GM18520 (cell line): Measurements from ENCODE around the gene IQCF2.
"Not testable (repeated sequence)": the region's sequence is repeated elsewhere in the genome, so short reads cannot be mapped to it uniquely, and the experiment has no call there.

Source experiments
- ATAC-seq: cut with Tn5 transposase; IDR thresholded peaks from one replicate; pipeline ENCODE4 v1.9.1; 2021; ENCODE audit not compliant: unreplicated experiment

The IQCF2 gene

DNA sequence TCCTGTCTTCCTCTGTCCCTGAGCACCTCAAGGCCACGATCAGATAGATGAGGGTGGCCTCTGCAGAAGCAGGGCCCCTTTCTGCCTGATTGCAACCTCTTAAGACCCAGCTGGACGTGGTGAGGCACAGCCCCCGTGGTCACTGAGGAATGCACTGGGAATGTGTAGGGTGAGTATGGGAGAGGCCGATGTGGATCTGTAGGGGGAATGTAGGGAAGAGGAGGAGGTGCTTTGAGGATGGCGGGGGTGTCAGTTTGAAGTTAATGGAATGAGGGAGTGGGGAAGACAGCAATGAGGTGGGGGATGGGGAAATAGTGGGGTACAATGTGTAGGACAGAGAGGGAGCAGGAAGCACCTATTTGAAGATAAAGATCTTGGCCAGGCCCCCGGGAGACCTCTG is 14.8 kb downstream of the IQCF2 start:
- no peak for ATAC-seq

DNA sequence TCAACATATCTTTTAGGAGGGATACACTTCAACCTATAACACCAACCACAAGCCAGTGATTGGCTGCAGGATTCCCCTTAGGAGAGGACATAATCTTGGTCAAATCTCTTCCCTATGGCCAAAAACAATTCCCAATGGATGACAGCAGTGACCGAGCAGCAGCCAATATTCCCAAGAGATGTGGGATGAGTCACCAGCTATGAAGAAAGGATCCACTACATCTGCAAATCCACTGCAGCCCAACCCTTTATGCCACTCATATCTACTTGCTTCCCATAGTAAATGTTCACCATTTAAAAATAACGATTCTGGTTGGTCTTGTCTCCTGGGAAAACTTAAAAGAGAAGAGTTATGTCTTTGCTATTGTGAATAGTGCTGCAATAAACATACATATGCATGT is 18.5 kb downstream of the IQCF2 start:
- no peak for ATAC-seq

DNA sequence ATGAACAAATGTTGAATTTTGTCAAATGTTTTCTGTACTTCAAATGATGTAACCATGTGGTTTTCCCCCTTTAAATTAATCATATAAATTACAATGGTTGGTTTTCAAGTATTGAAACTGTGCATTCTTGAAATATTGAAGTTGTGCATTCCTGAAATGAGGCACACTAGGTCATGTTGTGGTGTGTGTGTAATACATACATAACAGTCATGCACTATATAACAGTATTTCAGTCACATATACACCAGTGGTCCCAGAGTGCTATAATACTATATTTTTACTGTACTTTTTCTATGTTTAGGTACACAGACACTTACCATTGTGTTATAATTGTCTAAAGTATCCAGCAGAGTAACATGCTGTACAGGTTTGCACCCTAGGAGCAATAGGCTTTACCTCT is 25.0 kb downstream of the IQCF2 start:
- no peak for ATAC-seq

DNA sequence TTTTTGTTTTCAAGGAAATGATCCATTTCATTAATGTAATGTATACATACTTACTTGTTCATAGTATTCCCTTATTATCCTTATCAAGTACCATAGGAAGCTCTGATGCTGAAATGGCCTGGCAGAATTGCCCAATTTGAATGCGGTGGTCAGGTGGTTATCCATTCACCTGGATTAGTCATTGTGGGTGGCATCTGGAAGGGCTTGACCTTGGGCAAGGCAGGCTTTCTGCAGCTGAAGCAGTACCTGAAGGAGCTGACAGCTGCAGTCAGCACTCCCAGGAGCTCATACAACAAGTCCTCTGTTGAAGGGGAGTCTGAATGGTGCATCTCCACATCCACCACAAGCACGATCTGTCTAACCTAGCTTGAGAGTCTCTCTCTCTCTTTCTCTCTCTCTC is 26.2 kb downstream of the IQCF2 start:
- ATAC-seq: no peak

DNA sequence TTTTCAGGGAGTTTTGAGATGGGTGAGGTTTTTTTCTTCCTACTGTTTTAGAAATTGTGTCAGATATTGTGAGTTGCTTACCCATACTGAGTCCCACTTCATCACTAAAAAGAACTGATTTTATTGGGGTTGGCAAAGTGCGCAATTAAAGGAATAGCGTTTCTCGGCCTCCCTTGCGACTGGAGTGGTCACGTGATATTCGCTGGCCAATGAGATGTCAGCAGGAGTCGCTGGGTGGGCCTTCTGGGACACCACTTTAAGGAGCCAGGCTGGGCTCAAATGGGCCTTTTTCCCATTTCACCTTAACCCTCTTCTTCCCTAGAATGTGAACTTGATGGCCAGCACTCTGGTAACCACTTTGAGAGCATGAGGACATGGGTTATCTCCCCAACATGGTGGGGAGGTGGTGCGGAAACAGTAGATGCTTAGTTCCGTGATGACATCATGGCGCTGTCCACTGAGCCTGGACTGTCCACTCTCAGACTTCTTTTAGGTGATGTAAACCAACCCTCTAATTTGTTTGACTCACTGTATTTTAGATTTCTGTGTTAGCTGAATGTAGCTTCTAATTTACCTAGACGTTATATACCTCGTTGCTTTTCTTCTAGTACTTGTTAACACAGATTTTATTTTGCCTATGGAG is 27.2 kb downstream of the IQCF2 start:
- no peak for ATAC-seq

DNA sequence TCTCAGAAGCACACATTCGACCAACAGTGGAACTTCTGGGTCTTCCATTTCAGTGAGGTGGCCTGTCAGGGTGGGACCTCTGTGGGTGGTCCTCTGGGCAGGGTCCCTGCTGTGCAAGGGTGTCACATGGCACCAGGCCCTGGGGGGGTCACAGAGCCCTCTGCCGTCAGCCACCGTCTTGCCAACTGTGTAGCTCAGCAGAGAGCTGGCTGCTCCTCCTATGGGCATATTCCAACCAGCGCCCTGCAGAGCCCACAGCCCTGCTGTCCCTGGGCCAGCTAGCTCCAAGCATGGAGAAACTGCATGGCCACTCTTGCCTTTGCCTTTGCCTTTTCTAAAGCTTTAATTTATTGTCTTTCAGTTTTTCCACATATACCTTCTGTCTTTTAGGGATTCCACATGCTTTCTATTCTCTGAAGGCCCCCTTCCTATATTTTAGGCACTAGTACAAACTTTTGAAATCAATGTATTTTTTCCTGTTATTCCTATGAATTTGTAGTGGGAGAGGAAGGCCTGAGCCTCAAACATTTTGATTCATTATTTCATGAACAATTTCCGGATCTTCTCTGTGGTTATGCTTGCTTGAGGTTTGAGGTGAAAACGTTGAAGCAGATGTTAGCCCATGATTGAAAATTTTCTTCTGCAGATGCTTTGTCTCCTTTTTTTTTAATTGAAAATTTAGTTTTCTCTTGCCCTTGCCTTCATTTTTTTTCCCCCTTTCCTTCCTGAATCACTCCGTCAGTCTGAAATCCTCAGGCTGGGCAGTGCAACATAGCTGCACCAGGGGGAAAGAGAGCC is 30.0 kb downstream of the IQCF2 start:
- no peak for ATAC-seq

DNA sequence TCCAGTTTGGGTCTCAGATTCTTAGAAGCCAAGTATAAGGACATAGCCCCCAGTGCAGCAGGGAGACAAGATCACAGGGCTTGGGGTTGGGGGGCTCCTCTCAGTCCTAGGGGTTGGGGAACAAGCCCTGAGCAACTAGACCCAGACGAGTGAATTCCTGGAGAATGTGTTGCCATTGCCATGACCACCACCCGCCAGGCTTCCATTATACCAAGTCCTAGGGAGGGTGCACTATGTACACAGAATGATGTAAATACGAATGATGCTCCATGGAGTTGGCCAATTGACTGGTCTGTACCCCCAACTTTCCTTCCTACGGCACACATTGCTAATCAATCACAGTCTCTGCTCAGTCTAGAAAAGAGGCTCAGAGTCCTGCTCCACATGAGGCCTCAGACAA is 33.0 kb downstream of the IQCF2 start:
- ATAC-seq: no peak

DNA sequence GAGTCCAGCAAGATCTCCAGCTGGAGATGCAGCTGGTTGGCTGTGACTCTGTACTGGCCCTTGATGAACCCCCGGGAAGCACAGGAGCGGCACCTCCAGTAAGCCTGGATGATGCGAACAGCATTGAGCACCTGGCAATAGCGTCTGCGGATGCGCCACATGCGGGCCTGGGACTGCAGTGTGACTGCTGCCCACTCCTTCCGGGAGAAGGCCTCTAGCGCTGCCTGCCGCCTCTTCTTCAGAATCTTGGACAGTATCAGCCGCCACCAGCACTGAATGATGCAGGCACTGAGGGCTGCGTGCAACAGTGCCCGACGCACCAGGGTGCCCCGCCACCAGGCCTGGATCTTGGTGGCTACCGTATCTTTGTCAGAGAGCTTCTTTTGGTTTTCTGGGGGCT is 33.5 kb downstream of the IQCF2 start:
- ATAC-seq: no peak

DNA sequence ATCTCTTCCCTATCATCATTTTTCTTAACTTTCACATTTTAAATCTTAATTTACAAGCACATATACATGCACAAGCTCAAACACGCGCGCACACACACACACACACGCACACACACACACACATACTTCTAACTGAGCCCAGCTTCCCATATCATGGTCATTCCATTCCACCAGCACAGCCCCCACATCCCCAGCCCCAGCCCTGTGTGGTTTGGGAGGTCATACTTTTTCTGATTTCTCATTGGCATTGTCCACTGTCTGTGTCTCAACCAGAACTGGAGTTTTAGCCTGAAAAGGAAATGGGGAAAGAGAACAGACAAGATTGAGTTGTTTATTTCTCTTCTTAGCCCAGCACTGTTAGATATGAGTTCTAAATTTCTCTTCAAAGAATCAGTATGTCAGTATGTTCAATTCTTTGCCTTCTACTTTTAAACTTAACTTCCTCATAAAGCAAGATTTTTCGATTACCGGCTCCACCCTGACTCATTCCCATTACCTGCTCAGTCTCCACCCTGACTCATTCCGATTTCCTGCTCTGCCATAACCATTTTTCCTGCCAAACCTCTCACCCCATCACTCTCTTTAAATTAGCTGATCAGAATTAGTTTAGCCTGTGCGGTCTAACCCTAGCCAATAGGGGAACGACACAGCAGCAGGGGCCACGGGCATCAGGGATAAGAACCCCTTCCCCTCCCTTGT is 35.3 kb downstream of the IQCF2 start:
- ATAC-seq: no peak

DNA sequence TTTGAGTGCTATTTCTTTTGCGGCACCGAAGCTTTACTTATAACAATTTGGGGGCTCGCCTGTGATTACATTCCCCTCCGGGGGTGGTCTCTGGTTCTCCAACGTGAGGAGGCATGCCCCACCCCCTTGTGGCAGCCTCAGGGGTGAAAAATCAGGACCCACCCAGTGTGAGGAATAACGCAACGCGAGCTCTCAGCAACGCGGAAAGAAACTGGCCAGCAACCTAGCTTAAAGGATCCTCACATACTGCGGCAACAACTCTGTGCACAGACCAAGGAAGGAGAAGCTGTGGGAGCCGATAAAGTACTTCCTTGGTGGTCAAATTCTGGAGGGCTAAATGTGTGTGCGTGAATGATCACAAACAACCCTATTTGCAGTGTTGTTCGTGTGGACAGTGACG is 36.0 kb downstream of the IQCF2 start:
- no peak for ATAC-seq

DNA sequence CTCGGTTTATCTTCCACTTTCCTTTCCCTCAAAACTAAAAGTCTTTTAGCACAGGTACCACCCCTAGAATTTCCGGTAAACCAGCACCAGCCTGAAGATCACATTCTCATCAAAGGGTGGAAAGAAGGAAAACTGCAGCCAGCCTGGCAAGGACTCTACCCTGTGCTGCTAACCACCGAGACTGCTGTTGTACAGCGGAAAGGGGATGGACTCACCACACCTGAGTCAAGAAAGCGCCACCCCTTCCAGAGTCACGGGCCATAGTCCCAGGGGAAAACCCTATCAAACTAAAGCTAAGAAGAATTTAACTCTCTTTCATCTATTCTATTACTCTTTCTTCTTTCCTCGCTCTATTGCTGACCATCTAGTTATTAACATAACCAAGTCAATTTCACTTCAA is 38.6 kb downstream of the IQCF2 start:
- not testable (repeated sequence) for ATAC-seq

DNA sequence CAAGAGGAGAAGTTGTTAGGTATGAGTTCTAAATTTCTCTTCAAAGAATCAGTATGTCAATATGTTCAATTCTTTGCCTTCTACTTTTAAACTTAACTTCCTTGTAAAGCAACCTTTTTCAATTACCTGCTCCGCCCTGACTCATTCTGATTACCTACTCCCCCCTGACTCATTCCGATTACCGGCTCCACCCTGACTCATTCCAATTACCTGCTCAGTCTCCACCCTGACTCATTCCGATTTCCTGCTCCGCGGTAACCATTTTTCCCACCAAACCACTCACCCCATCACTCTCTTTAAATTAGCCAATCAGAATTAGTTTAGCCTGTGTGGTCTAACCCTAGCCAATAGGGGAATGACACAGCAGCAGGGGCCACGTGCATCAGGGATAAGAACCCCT is 40.9 kb downstream of the IQCF2 start:
- ATAC-seq: not testable (repeated sequence)

DNA sequence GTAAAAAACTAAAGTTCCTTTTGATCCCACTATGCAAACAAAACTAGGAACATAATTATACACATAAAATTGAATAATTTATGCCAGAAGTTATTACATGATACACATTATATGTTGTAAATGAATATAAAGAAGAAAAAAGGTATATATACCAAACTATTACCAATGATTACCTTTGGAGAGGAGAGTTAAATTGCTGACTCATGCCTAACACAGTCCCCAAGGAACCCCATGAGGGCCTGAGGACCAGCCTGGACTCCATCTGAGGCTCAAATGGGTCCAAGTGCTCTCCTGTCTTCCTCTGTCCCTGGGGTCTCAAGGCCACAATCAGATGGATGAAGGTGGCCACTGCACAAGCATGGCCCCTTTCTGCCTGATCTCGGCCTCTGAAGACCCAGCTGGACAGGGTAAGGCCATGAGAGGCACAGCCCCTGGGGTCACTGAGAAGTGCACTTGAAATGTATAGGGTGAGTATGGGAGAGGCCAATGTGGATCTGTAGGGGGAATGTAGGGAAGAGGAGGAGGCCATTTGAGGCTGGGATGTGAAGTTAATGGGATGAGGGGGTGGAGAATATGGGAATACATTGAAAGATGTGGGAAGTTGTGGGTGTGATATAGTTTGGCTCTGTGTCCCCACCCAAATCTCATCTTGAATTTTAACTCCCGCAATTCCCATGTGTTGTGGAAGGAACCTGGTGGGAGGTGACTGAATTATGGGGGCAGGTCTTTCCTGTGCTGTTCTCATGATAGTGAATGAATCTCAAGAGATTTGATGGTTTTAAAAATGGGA is 42.8 kb downstream of the IQCF2 start:
- no peak for ATAC-seq

DNA sequence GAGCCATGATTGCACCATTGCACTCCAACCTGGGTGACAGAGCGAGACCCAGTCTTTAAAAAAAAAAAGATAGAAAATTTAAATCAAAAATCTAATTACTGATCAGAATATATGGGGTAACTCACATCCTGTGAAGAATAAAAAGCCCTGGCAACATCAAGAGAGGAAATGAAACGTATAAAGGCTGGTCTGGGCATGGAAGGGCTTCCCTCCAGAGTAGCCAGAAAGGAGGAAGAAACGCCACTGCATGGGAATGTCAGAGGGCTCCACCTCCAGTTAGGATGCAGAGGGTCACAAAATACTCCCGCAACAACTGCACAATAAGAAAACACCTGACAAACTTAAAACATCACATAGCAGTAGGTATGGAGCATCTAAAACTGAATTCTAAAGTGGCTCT is 46.6 kb downstream of the IQCF2 start:
- no peak for ATAC-seq
